ENCODE results near the gene TRAF2.

TRAF2 gene

DNA sequence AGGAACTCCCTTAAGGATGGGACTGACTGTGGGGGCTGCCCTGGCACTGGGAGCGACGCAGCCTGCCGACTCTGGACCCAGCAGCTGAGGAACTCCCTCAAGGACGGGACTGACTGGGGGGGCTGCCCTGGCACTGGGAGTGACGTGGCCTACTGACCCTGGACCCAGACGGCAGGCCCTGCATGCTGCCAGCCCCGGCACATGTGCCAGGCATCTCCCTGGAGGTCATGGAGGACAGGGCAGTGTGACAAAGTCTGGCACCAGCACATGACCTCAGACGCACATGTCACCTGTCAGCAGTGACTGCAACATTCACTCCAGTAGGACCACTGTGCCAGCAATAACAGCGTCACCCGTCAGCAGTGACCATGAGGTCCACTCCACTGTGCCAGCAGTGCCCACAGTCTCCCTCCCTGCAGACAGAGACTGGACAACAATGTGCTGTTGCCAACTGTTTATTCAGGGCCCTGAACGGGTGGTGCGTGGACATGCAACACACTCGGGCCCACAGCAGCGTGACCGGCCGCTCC, 53.7 kb downstream of the TRAF2 start:
- no peak overlapping the region for H3K4me3 ChIP-seq (ENCODE audit: low read depth, low read length)
- in situ Hi-C loops (cut with HindIII; ENCODE audit: low sequenced_read_pairs): loop anchor here (25.0 kb wide), 1 partner anchor 97 kb away; the partner anchor contains the start of genes ABCA2, FUT7 and NPDC1
- no peak for TF ChIP-seq CTCF (IDR thresholded peaks at IDR 0.05; ENCODE audit: low read depth, low read length)
- DNase-seq (ENCODE audit: low read depth, low spot score): no peak

GRCh38 chr9:136940526-136941230, 54.4 kb downstream of the TRAF2 start:
- no peak for TF ChIP-seq CTCF (IDR thresholded peaks at IDR 0.05; ENCODE audit: low read depth, low read length)
- no peak overlapping the region for H3K4me3 ChIP-seq (ENCODE audit: low read depth, low read length)
- in situ Hi-C loops (cut with HindIII; ENCODE audit: low sequenced_read_pairs): loop anchor here (25.0 kb wide), 1 partner anchor 97 kb away; the partner anchor contains the start of genes ABCA2, FUT7 and NPDC1
- no peak for DNase-seq (ENCODE audit: low read depth, low spot score)

DNA sequence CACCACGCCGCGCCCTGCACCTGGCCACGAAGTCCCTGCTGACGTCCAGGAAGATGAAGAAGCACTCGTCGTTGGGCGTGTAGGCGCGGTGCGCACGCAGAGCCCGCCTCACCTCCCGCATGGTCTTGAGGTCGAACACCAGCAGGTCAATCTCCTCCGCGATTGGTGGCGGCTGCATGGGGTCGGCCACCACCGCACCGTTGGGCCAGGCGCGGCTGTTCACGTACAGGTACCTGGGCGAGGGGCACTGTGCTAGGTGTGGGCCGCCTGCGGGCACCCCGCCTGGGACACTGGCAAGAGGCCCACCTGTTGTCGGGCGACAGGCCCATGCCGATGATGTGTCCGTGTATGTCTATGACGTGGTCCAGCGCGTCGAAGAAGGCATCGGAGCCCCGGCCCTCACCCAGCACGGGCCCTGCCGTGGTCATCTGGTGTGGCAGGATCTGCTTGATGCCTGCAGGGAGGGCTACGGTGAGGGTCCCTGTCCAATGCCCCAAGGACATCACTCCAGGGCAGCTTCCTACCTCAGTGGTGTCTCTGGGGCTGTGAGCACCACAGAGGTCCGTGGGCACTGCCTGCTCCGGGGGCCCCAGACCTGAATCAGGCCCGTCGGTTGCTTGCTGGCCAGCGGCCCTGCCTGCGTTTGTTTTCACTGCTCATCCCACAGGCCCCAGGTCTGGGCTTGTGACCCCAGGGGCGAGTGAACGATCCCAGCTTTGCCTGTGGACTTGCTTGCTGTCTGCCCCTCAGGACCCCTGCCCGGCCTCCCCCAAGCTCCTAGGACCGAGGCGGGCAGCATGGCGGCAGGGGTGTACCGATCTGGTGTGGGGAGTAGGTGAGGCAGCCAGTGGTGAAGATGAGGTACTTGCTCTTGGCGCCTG, 55.2 kb downstream of the TRAF2 start:
- no peak overlapping the region for H3K4me3 ChIP-seq (ENCODE audit: low read depth, low read length)
- TF ChIP-seq CTCF (IDR thresholded peaks at IDR 0.05; ENCODE audit: low read depth, low read length): no peak
- no peak for DNase-seq (ENCODE audit: low read depth, low spot score)
- in situ Hi-C loops (cut with HindIII; ENCODE audit: low sequenced_read_pairs): loop anchor here (25.0 kb wide), 1 partner anchor 96 kb away; the partner anchor contains the start of genes ABCA2, FUT7 and NPDC1

GRCh38 chr9:136942112-136942880, 56.0 kb downstream of the TRAF2 start:
- DNase-seq (ENCODE audit: low read depth, low spot score): no peak
- H3K4me3 ChIP-seq (ENCODE audit: low read depth, low read length): no peak overlapping the region
- in situ Hi-C loops (cut with HindIII; ENCODE audit: low sequenced_read_pairs): loop anchor here (25.0 kb wide), 1 partner anchor 95 kb away; the partner anchor contains the start of genes ABCA2, FUT7 and NPDC1
- no peak for TF ChIP-seq CTCF (IDR thresholded peaks at IDR 0.05; ENCODE audit: low read depth, low read length)

- no peak for TF ChIP-seq CTCF (IDR thresholded peaks at IDR 0.05; ENCODE audit: low read depth, low read length)
- no peak for DNase-seq (ENCODE audit: low read depth, low spot score)
- H3K4me3 ChIP-seq (ENCODE audit: low read depth, low read length): peak overlapping the region; percentile 75
- in situ Hi-C loops (cut with HindIII; ENCODE audit: low sequenced_read_pairs): loop anchor here (25.0 kb wide), 1 partner anchor 94 kb away; the partner anchor contains the start of genes ABCA2, FUT7 and NPDC1
These were observed 56.5 kb downstream of the TRAF2 start for GRCh38 chr9:136942881-136943230.

Measured in astrocyte of the spinal cord (primary cell).